Keratinocyte (primary cell): ENCODE measurements around the gene DSTN. TPM values are rescaled to one million over a fixed set of nuclear protein-coding genes. Genes with fewer than 3 reads are reported as not detected.
A peak's percentile ranks its signal among the peaks of the same experiment; 100 is the strongest.

Experiments used
- DNase-seq: peaks from one replicate; pipeline ENCODE4 v3.0.0-alpha.2; 2011; ENCODE audit warnings: low read depth, missing footprints, low spot score
- FAIRE-seq: peaks from 2 replicates; lab custom pipeline; 2011; peaks lifted over from hg19 to GRCh38; lab: Jason Lieb, UNC
- H2AFZ ChIP-seq: 2 replicates; pipeline ENCODE4 v1.6.0; 2012; ENCODE audit warnings: low read length, control low read depth, inconsistent platforms; ENCODE audit not compliant: control insufficient read depth
- H3K27ac ChIP-seq: 2 replicates; pipeline ENCODE4 v1.5.1; 2011; ENCODE audit warnings: low read length; ENCODE audit not compliant: control insufficient read depth, insufficient read depth
- H3K27me3 ChIP-seq: 3 replicates; pipeline ENCODE4 v1.6.0; 2011; ENCODE audit warnings: low read length; ENCODE audit not compliant: control insufficient read depth, insufficient read depth; ENCODE audit errors: extremely low read depth
- H3K36me3 ChIP-seq, 2 experiments: 2 replicates in 1 of 2; 3 replicates in 1 of 2; pipeline ENCODE4 v1.5.1; 2011; ENCODE audit warnings: low read length in 2 of 2, mild to moderate bottlenecking in 1 of 2; ENCODE audit not compliant: control insufficient read depth in 2 of 2, insufficient read depth in 2 of 2; ENCODE audit errors: extremely low read depth in 1 of 2
- H3K4me1 ChIP-seq: 3 replicates; pipeline ENCODE4 v1.5.1; 2011; ENCODE audit warnings: low read length; ENCODE audit not compliant: control insufficient read depth, insufficient read depth; ENCODE audit errors: extremely low read depth
- H3K4me2 ChIP-seq: 3 replicates; pipeline ENCODE4 v1.6.0; 2011; ENCODE audit warnings: low read depth, low read length; ENCODE audit not compliant: control insufficient read depth, insufficient read depth; ENCODE audit errors: extremely low read depth
- H3K4me3 ChIP-seq, 3 experiments: fragments of 200-600 bp in 1 of 3; sonication (generic) in 1 of 3; 2 replicates in 2 of 3; 3 replicates in 1 of 3; pipeline ENCODE4 v1.5.1; 2011 to 2016; ENCODE audit warnings: low read length in 3 of 3, mild to moderate bottlenecking in 3 of 3, control low read depth in 2 of 3, inconsistent platforms in 1 of 3, low read depth in 1 of 3, mixed read lengths in 1 of 3, mixed run types in 1 of 3, moderate library complexity in 1 of 3; ENCODE audit not compliant: control insufficient read depth in 2 of 3, insufficient read depth in 2 of 3; ENCODE audit errors: extremely low read depth in 1 of 3
- H3K79me2 ChIP-seq: 2 replicates; pipeline ENCODE4 v1.6.0; 2012; ENCODE audit warnings: low read length; ENCODE audit not compliant: control insufficient read depth, insufficient read depth
- H3K9ac ChIP-seq: 3 replicates; pipeline ENCODE4 v1.6.0; 2011; ENCODE audit warnings: low read length; ENCODE audit not compliant: control insufficient read depth, insufficient read depth; ENCODE audit errors: extremely low read depth
- H3K9me1 ChIP-seq: 3 replicates; pipeline ENCODE4 v1.6.0; 2011; ENCODE audit warnings: low read length; ENCODE audit not compliant: control insufficient read depth, insufficient read depth; ENCODE audit errors: extremely low read depth
- H3K9me3 ChIP-seq: 2 replicates; pipeline ENCODE4 v1.5.1; 2012; ENCODE audit warnings: low read depth, low read length; ENCODE audit not compliant: control insufficient read depth
- H4K20me1 ChIP-seq: 3 replicates; pipeline ENCODE4 v1.6.0; 2011; ENCODE audit warnings: low read length; ENCODE audit not compliant: control insufficient read depth, insufficient read depth; ENCODE audit errors: extremely low read depth
- EZH2 ChIP-seq: IDR thresholded peaks from one replicate; pipeline ENCODE4 v1.6.1; 2012; ENCODE audit warnings: inconsistent platforms, mild to moderate bottlenecking, low read length, moderate library complexity
- dilution Hi-C: fragments of 300-500 bp; cut with MboI; formaldehyde crosslinking; loops from one replicate; pipeline ENCODE4 v1.7.0; 2020; ENCODE audit warnings: low sequenced_read_pairs; ENCODE audit not compliant: extremely low pct_ligation_motif_present
- polyA plus RNA-seq, 5 experiments: library from polyadenylated mRNA; depleted of rRNA in 3 of 5; stranded (reverse) in 3 of 5; stranded (forward) in 1 of 5; unstranded in 1 of 5; fragments of >200 nt; gene quantifications; 1 replicate in 1 of 5; 2 replicates in 3 of 5; 3 replicates in 1 of 5; pipeline versions ENCODE4 v1.2.1 to v1.2.3, GENCODE V29; 2011 to 2012; ENCODE audit warnings: missing spikeins in 2 of 5, low read depth in 1 of 5, low replicate concordance in 1 of 5
- TF ChIP-seq, protein P1 (sequence below), 3 experiments: IDR thresholded peaks in 1 of 3; conservative IDR thresholded peaks in 1 of 3; optimal IDR thresholded peaks in 1 of 3; 2 replicates in 2 of 3; 3 replicates in 1 of 3; pipeline versions ENCODE3 to v1.5.1; 2011; ENCODE audit warnings: low read length in 3 of 3, mild to moderate bottlenecking in 3 of 3, moderate library complexity in 2 of 3, control low read depth in 1 of 3, inconsistent platforms in 1 of 3; ENCODE audit not compliant: insufficient read depth in 2 of 3; ENCODE audit errors: extremely low read depth in 1 of 3

The DSTN gene
- polyA plus RNA-seq, 1 donor (not counting 4 experiments of a cell fraction or from before 2014, with no cell fraction given): 288 TPM

DNA sequence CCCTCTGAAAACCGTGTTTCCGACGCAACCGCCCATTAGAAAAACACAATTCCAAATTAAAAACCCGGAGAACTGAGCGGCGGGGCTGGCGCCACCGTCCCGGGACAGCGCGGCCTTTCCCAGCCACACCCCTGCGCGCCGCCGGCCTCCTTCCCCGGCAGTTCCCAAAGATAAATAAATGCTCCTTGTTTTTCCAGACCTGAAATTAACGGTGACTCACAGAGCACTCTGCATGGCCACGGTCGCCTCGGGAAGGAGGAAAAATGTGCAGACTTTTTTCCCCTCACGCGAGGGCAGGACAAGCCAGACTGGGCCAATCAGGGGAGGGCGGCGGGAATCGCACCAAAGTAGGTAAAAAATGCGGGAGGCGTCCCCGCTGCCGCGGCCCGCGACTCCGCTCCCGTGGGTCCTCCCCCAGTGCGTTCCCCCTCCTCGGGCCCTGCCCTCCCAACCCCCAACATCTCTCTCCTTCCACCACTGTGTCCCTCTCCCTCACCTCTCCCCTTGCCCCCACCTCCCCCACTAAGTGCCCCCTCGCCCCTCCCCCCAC is 828 bp upstream of the DSTN start:
- Histone ChIP-seq H3K9ac (peak overlapping the region; percentile 97), H3K27ac (peak overlapping the region; percentile 82), H3K27me3 (no peaks in the 10 kb centered on the region), H3K4me2 (peak overlapping the region; percentile 70), H3K36me3 (peaks cover 0 to 3% of the 10 kb centered on the region in 2 experiments), H4K20me1 (peaks cover 14% of the 10 kb centered on the region), H2AFZ (no peak overlapping the region), H3K4me3 (peak overlapping the region; percentile 34 to 100 (median 95)), H3K9me3 (no peaks in the 10 kb centered on the region), H3K79me2 (peaks cover 45% of the 10 kb centered on the region), H3K9me1 (no peaks in the 10 kb centered on the region), H3K4me1 (peaks cover 34% of the 10 kb centered on the region)
- DNase-seq (peak; percentile 83), FAIRE-seq (no peak)
- dilution Hi-C loops: no loop called here
- no peak for TF ChIP-seq EZH2
- TF ChIP-seq, protein P1, sequence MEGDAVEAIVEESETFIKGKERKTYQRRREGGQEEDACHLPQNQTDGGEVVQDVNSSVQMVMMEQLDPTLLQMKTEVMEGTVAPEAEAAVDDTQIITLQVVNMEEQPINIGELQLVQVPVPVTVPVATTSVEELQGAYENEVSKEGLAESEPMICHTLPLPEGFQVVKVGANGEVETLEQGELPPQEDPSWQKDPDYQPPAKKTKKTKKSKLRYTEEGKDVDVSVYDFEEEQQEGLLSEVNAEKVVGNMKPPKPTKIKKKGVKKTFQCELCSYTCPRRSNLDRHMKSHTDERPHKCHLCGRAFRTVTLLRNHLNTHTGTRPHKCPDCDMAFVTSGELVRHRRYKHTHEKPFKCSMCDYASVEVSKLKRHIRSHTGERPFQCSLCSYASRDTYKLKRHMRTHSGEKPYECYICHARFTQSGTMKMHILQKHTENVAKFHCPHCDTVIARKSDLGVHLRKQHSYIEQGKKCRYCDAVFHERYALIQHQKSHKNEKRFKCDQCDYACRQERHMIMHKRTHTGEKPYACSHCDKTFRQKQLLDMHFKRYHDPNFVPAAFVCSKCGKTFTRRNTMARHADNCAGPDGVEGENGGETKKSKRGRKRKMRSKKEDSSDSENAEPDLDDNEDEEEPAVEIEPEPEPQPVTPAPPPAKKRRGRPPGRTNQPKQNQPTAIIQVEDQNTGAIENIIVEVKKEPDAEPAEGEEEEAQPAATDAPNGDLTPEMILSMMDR (optimal IDR thresholded peaks at IDR 0.05 in 1 of 3, IDR thresholded peaks at IDR 0.05 in 1 of 3, conservative IDR thresholded peaks at IDR 0.05 in 1 of 3; ENCODE audit: extremely low read depth in 1 of 3, insufficient read depth in 2 of 3, low read length in 3 of 3): no peak

GRCh38 chr20:17570347-17571152 is 675 bp downstream of the DSTN start:
- peaks cover 14% of the 10 kb centered on the region for H4K20me1 ChIP-seq
- no peak overlapping the region for H2AFZ ChIP-seq
- no peaks in the 10 kb centered on the region for H3K27me3 ChIP-seq
- no peak for TF ChIP-seq EZH2
- TF ChIP-seq, protein P1 (optimal IDR thresholded peaks at IDR 0.05 in 1 of 3, IDR thresholded peaks at IDR 0.05 in 1 of 3, conservative IDR thresholded peaks at IDR 0.05 in 1 of 3; ENCODE audit: extremely low read depth in 1 of 3, insufficient read depth in 2 of 3, low read length in 3 of 3): peak in 1 of 3 experiments; percentile 16
- dilution Hi-C loops: no loop called here
- H3K4me2 ChIP-seq: peak overlapping the region; percentile 73
- DNase-seq (no peak), FAIRE-seq (no peak)
- peaks cover 0 to 3% of the 10 kb centered on the region in 2 experiments for H3K36me3 ChIP-seq
- H3K79me2 ChIP-seq: peaks cover 60% of the 10 kb centered on the region
- peak overlapping the region; percentile 97 for H3K9ac ChIP-seq
- peak overlapping the region; percentile 82 for H3K27ac ChIP-seq
- no peaks in the 10 kb centered on the region for H3K9me1 ChIP-seq
- H3K4me3 ChIP-seq: peak overlapping the region; percentile 89 to 100 (median 95)
- no peaks in the 10 kb centered on the region for H3K9me3 ChIP-seq
- peaks cover 29% of the 10 kb centered on the region for H3K4me1 ChIP-seq
